C4-2B (cell line): ENCODE measurements around the gene KNDC1.

Source experiments
- ZFX ChIP-seq: fragments of 450-650 bp; IDR thresholded peaks from 2 replicates; pipeline ENCODE4 v1.6.1; 2017
- TF ChIP-seq, protein P1 (sequence below): fragments of 450-650 bp; conservative IDR thresholded peaks from 2 replicates; pipeline ENCODE4 v1.5.1; 2017; ENCODE audit warnings: mild to moderate bottlenecking

DNA sequence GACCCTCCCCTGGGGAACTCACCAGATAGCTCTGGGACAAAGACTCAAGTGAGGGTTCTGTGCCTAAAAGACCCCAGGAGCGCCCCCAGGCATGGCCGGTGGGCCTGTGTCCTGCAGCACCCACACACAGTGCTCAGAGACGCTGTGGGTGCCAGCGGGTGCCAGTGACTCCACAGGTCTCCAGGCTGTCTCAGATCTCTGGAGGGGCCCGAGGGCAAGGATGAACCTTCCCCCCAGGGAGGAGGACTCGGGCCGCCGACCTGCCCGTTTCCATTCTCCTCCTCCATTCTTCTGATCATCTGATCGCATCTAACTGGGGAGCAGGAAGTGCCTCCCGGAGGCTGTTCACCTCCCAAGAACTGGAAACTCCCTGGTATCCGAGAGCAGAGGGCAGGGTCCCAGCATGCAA, 115.7 kb downstream of the KNDC1 start:
- TF ChIP-seq, protein P1, sequence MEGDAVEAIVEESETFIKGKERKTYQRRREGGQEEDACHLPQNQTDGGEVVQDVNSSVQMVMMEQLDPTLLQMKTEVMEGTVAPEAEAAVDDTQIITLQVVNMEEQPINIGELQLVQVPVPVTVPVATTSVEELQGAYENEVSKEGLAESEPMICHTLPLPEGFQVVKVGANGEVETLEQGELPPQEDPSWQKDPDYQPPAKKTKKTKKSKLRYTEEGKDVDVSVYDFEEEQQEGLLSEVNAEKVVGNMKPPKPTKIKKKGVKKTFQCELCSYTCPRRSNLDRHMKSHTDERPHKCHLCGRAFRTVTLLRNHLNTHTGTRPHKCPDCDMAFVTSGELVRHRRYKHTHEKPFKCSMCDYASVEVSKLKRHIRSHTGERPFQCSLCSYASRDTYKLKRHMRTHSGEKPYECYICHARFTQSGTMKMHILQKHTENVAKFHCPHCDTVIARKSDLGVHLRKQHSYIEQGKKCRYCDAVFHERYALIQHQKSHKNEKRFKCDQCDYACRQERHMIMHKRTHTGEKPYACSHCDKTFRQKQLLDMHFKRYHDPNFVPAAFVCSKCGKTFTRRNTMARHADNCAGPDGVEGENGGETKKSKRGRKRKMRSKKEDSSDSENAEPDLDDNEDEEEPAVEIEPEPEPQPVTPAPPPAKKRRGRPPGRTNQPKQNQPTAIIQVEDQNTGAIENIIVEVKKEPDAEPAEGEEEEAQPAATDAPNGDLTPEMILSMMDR = no peak
- TF ChIP-seq ZFX = no peak
